Parathyroid adenoma (tissue), 2 donors: ENCODE data around the gene SLC35E1.

ENCODE experiments used
- H2AFZ ChIP-seq: fragments of 300-600 bp; sonication (generic); one replicate; pipeline ENCODE4 v1.7.0; 2017; ENCODE audit warnings: antibody characterized with exemption, mild to moderate bottlenecking
- H3K27ac ChIP-seq: fragments of 300-600 bp; sonication (generic); one replicate; pipeline ENCODE4 v1.7.0; 2017
- H3K27me3 ChIP-seq: fragments of 300-600 bp; sonication (generic); one replicate; pipeline ENCODE4 v1.7.0; 2017; ENCODE audit warnings: low read length; ENCODE audit not compliant: control insufficient read depth, insufficient read depth
- H3K36me3 ChIP-seq: fragments of 300-600 bp; sonication (generic); one replicate; pipeline ENCODE4 v1.7.0; 2017; ENCODE audit warnings: low read length; ENCODE audit not compliant: control insufficient read depth, insufficient read depth
- H3K4me1 ChIP-seq: fragments of 300-600 bp; sonication (generic); one replicate; pipeline ENCODE4 v1.7.0; 2017; ENCODE audit warnings: control low read depth
- H3K4me2 ChIP-seq: fragments of 300-600 bp; sonication (generic); one replicate; pipeline ENCODE4 v1.7.0; 2017; ENCODE audit warnings: low read length
- H3K4me3 ChIP-seq: fragments of 300-600 bp; sonication (generic); one replicate; pipeline ENCODE4 v1.7.0; 2017; ENCODE audit warnings: low read depth, low read length
- H3K79me2 ChIP-seq: fragments of 300-600 bp; sonication (generic); one replicate; pipeline ENCODE4 v1.7.0; 2017; ENCODE audit warnings: control low read depth
- H3K9ac ChIP-seq: fragments of 300-600 bp; sonication (generic); one replicate; pipeline ENCODE4 v1.7.0; 2017; ENCODE audit warnings: mild to moderate bottlenecking
- H3K9me3 ChIP-seq: fragments of 300-600 bp; sonication (generic); one replicate; pipeline ENCODE4 v1.7.0; 2017; ENCODE audit warnings: low read length; ENCODE audit not compliant: control insufficient read depth
- TF ChIP-seq, protein P1 (sequence below): fragments of 300-600 bp; sonication (generic); IDR thresholded peaks from one replicate; pipeline ENCODE4 v1.7.0; 2017; ENCODE audit warnings: antibody characterized with exemption, mild to moderate bottlenecking
- donor health status: primary hyperparathyroidism.

The SLC35E1 gene

DNA sequence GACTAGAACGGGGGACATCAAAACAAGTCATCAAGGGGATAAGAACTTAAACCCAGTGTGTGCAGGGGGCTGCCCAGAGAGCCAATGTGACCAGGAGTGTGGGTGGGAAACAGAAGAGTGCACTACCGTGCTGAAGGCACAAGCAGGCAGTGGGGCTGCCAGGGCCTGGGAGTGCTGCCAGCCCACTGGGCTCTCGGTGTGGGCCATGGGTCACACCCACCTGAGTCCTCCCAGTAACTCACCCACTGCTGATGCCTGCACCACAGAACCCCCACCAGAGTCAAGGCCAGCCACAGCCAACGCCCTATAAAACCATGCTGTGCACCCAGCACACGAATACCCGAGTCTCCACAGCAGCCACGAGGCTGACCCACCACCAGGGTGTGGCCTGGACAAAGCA lies 47.2 kb upstream of the SLC35E1 start:
- Histone ChIP-seq H3K27ac (no peak overlapping the region), H3K9me3 (no peaks in the 10 kb centered on the region), H3K9ac (no peak overlapping the region), H3K27me3 (no peaks in the 10 kb centered on the region), H3K79me2 (peaks cover 94% of the 10 kb centered on the region), H2AFZ (no peak overlapping the region), H3K4me3 (no peak overlapping the region), H3K4me2 (no peak overlapping the region), H3K36me3 (no peaks in the 10 kb centered on the region), H3K4me1 (peaks cover 16% of the 10 kb centered on the region)
- TF ChIP-seq, protein P1, sequence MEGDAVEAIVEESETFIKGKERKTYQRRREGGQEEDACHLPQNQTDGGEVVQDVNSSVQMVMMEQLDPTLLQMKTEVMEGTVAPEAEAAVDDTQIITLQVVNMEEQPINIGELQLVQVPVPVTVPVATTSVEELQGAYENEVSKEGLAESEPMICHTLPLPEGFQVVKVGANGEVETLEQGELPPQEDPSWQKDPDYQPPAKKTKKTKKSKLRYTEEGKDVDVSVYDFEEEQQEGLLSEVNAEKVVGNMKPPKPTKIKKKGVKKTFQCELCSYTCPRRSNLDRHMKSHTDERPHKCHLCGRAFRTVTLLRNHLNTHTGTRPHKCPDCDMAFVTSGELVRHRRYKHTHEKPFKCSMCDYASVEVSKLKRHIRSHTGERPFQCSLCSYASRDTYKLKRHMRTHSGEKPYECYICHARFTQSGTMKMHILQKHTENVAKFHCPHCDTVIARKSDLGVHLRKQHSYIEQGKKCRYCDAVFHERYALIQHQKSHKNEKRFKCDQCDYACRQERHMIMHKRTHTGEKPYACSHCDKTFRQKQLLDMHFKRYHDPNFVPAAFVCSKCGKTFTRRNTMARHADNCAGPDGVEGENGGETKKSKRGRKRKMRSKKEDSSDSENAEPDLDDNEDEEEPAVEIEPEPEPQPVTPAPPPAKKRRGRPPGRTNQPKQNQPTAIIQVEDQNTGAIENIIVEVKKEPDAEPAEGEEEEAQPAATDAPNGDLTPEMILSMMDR = no peak

DNA sequence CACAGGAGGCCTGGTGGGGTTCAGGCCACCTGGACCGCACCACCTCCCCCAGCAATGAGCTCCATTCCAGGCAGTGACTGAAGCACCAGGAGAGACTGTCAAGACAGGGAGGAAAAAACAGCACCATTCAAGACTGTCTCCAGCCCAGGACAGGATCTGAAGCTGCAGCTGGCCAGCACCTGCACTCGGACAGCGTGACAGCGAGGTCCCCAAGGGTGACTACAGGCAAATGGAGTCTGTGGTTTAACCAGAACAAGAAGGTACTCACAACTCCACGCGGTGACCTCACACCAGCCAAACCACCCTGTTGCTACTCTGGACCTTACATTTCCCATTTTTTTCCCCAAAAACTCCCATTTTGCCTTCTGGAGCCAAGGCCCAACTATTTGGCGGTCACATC lies 46.0 kb upstream of the SLC35E1 start:
- Histone ChIP-seq H3K4me1 (peaks cover 19% of the 10 kb centered on the region), H3K36me3 (no peaks in the 10 kb centered on the region)
- TF ChIP-seq, protein P1 = no peak

DNA sequence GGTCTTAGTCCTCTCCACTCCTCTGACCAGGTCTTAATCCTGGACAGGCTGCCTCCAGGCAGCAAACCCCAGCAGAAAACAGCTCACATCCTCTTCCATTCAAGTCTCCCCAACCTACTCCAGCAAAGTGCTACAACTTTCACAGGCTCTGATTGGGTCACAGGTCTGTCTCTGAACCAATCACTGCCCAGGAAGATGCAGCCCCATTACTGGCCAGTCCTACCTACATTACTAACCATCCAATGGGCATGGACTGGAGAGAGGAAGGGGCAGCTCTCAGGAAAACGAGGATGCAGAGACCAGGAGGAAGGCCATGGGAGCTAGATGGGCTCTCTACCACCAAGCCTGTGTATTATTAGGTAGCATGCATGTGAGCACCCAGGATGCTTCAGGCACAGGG lies 43.6 kb upstream of the SLC35E1 start:
- TF ChIP-seq, protein P1 = no peak
- Histone ChIP-seq H3K27ac (no peak overlapping the region), H3K4me1 (peaks cover 41% of the 10 kb centered on the region), H3K9me3 (no peaks in the 10 kb centered on the region), H3K9ac (no peak overlapping the region), H3K79me2 (peaks cover 67% of the 10 kb centered on the region), H3K27me3 (no peaks in the 10 kb centered on the region), H3K36me3 (no peaks in the 10 kb centered on the region), H3K4me3 (no peak overlapping the region), H2AFZ (no peak overlapping the region), H3K4me2 (no peak overlapping the region)

More for the DNA sequence above, 46.0 kb upstream of the SLC35E1 start:
- Histone ChIP-seq H3K4me2 (no peak overlapping the region), H3K27ac (no peak overlapping the region), H3K4me3 (no peak overlapping the region), H2AFZ (no peak overlapping the region), H3K9me3 (no peaks in the 10 kb centered on the region), H3K79me2 (peaks cover 87% of the 10 kb centered on the region), H3K27me3 (no peaks in the 10 kb centered on the region), H3K9ac (no peak overlapping the region)

DNA sequence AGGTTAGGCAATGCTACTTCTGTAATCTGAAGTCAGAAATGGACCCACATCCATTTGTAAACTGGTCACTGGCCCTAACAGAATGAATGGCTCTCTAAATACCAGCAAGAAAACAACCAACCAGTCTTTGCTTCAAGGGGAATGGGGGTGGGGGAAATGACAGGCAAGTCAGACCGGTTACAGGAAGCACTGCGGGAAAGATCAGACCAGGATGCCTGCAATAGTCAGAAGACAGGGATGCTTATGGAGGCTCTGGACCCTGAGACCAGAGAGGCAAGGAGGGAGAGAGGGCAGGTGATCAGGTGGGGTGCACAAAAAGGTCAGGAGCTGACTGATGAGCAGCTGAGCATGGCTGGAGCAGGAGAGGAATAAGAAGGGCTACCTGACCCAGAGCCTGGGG lies 42.7 kb upstream of the SLC35E1 start:
- no peak overlapping the region for H3K9ac ChIP-seq
- TF ChIP-seq, protein P1 = no peak

DNA sequence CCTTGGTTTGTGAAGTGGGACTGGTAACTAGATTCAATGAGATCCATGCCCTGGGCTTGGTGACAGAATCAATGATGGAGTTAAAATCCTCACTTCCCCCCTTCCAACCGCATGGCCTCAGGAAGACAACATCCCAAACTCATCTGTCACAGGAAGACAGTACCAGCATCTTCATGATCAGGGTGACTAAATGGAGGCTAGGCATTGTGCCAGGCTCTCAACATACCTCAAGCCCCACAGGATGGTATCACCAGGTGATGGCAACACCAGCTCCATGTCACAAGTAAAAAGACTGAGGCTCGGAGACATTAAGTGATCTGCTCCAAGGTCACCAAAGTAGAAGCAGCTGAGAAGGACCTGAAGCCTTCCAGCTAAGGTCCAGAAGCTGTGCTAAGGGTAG lies 41.6 kb upstream of the SLC35E1 start:
- no peak overlapping the region for H3K4me3 ChIP-seq
- peak overlapping the region; percentile 22 for H3K27ac ChIP-seq
- TF ChIP-seq, protein P1 = no peak
- no peak overlapping the region for H2AFZ ChIP-seq
- no peak overlapping the region for H3K4me2 ChIP-seq
- no peaks in the 10 kb centered on the region for H3K36me3 ChIP-seq
- no peaks in the 10 kb centered on the region for H3K27me3 ChIP-seq
- H3K79me2 ChIP-seq = peaks cover 53% of the 10 kb centered on the region
- H3K9me3 ChIP-seq = no peaks in the 10 kb centered on the region
- no peak overlapping the region for H3K9ac ChIP-seq
- H3K4me1 ChIP-seq = peaks cover 25% of the 10 kb centered on the region

More for the DNA sequence above, 42.7 kb upstream of the SLC35E1 start:
- Histone ChIP-seq H3K27me3 (no peaks in the 10 kb centered on the region), H3K27ac (no peak overlapping the region), H3K36me3 (no peaks in the 10 kb centered on the region), H3K4me2 (no peak overlapping the region), H3K9me3 (no peaks in the 10 kb centered on the region), H3K4me1 (peaks cover 34% of the 10 kb centered on the region), H2AFZ (no peak overlapping the region), H3K4me3 (no peak overlapping the region), H3K79me2 (peaks cover 62% of the 10 kb centered on the region)
